GM19324 (cell line): Measurements from ENCODE around the gene NSMCE1.

Experiments used
- ATAC-seq: cut with Tn5 transposase; IDR thresholded peaks from one replicate; pipeline ENCODE4 v1.9.1; 2021; ENCODE audit warnings: mild to moderate bottlenecking, moderate library complexity; ENCODE audit not compliant: unreplicated experiment, low FRiP score

NSMCE1 gene

DNA sequence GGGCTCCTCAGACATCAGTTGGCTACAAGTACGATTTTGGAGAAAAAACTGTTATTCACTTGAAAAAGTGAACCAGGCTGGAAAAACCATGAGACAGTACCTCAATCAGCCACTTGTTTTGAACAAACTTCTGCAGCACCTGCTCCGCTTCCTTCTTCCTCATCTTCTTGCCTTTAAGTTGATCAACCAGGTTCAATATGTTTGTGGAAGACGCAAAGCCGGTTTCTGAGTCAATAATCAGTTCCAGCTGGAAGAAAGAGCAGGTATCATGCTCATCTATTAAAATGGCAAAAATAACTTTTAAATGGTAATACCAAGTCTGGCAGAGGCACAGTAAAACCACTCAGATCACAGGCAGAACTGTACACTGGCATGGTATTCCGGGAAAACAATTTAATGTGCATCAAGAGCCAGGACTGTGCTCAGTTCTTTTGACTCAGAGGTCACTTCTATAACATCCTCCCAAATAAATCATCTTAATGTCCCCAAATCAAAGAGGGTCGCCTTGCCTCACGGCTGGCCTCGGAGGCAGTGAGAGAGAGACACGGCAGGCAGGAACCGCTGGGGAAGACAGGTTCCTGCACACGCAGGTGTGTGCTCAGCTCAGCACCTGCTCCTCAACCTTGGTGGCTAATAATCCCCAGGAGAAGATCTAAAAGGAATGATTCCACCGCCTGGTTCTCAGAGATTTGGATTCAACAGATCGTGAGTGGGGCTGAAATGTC is 35.5 kb downstream of the NSMCE1 start:
- no peak for ATAC-seq

DNA sequence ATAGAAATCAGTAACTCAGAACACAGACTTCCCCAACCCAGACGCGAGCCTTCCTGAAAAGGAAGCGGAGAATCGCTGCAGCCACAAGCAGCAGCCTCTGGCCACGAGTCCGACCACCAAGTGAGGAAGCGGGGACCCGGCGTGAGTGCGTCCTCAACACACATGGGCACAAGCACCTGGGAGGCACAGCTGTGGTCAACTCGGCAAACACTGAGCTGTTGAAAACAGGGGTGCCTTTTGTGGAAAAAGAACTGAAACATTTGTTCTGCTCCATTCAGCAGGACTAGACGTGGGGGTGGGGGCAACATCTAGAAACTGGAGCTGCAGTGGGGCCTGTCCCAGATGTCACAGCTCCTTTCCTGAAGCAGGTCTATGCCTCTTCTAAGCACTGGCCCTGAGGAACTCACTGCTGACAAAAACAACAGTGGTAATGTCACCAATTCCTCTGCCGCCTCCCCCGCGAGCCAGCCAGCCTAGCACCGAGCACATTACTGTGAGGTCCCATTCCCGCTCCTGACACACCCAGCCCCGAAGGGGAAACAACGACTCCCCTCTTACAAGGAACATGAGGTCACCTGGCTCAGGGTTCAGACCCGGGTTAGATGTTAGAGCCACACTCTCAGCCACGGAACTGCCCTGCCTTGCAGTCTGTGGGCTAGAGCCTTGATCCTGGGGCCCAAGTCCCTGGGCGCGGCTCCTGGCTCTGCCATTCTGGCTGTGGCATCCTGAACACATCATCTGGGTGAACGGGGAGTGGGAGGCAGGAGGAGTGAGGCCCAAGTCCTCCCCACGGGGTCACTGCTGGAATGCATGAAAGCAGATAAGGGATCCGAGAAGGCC is 36.3 kb downstream of the NSMCE1 start:
- ATAC-seq, result no peak

DNA sequence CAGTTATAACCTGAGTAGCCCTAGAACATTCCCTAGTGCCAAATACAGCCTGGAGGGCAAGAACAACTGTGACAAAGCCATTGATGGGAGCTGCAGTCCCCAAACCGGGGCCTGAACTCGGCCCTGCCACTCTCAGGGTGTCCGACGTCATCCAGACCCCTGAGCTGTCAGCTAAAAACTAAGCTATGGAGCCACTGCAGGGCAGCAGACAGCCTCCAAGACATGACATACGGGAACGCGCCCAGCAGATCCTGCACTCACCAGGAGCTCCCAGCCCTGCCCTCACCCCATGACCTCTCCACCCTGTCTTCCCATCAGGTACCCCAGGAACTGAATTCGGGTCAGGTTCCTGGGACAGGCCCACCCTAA is 36.9 kb downstream of the NSMCE1 start:
- no peak for ATAC-seq

DNA sequence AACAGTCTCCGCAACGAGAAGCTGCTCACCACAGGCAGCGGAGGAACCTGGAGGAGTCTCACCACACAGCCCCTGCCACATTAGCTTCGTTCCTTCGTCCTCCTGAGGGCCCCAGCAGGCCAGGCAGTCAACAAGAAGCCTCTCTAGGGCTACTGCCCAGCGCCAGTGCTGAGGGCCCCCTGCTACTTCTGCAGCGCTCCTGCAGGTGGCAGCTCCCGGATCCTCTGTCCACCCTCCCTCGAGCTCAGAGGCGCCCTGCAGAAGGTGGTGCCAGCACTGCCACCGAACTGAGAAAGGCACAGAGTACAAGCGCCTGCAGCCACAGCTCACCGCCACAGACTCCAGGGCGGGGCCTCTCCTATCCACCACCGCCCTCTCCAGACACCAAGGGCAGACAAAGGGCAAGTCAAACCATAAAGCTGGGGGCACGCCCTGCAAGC is 38.0 kb downstream of the NSMCE1 start:
- no peak for ATAC-seq

DNA sequence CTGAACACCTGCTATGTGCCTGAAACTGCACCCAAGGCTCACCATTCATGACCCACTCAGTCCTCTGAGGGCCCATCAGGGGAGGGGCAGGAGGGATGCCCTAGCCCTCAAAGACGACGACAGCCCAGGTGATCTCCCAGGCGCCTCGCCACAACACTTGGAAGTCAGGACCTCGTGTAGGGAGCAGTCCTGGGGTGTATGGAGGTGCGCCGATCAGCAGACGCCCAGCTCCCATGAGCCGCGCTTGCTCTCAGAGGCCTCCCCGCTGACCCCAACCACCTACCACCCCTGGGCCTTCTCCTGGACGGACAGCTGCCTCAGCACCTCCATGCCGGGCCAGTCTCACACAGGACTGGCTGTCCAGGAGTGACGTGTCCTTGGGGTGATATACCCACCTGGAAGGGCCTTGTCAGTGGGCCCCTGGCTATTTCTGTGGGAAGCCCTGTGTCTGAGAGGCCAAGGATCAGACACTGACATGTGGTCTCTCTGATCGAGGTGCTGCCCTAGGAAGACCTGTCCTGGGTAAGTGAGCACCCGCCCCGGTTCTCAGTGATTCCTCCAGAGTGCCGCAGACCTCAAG is 38.6 kb downstream of the NSMCE1 start:
- ATAC-seq, result no peak

DNA sequence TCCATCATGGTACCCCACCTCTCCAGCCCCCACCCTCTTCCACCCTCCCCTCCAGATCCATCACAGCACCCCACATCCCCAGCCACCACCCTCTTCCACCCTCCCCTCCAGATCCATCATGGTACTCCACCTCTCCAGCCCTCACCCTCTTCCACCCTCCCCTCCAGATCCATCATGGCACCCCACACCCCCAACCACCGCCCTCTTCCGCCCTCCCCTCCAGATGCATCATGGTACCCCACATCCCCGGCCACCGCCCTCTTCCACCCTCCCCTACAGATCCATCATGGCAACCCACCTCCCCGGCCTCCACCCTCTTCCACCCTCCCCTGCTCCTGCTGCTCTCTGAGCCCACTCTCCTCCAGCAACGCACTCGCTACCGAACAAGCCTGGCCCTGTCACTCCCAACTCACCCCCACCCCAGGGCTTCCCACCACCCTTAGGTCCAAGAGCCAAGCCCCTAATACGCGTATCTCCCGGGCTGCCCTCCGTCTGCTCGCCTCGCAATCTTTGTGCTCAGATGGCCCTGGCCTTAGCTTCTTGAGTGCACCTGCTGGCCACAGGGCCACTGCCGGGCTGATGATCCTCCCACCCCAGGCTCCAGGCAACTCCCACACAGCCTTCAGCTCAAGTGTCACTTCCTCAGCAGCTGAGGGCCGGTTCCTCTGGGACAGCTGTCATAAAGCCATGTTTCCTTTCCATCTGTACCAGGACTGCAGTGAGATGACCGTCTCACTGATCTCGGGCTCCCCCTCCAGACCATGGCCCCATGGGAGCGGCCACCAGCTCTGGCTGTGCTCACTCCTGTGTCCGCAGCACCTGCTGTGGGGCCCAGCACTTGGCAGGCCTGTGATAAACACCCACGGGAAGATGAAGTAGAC is 39.7 kb downstream of the NSMCE1 start:
- no peak for ATAC-seq

DNA sequence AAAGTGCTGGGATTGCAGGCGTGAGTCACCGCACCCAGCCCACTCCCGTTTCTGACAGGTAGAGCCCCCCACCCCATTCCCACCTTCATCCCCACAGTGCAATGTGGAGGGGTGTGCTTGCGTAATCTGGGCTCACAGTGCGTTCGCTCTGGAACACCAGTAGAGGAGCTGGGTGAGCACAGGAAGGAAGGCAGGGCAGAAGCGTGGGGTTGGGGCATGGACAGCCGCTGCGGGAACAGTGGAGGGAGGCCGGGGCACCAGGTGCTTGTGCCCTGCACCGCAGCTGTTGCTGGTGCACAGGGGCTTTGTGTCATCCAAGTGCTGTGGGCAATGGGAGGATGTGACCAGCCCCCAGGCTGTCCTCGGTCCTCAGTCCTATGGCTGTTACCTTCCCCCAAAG is 40.5 kb downstream of the NSMCE1 start:
- ATAC-seq, result no peak

DNA sequence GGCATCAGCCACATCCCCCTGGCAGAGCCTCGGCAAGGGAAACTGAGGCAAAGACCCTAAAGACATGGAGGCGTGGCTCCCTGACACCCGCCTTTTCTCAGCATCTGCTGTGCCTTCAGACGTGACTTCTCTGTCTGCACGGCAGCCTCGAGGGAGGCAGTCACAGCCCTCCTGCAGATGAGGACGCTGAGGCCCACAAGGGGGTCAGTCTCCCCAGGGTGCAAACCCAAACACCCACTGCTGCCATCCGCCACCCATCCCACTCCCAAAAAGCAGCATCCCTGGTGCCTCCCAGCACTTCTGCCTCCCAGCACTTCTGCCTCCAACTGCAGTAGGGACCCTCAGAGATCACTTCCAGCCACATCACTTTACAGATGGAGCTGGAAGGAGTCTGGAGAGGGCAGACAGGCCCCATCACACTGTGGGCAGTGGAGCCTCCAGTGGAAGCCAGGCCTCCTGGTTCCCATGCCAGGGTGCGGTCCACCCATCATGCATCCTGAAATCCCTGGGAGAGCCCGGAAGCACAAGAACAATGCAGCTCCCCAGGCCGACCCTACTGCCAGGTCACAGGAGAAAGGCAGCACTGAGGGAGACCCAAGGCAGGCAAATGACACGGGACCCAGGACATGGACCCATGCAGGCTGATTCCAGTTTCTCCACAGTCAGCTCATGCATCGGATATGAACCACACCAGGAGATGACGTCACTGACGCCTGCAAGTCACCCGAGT is 41.4 kb downstream of the NSMCE1 start:
- ATAC-seq, result no peak

DNA sequence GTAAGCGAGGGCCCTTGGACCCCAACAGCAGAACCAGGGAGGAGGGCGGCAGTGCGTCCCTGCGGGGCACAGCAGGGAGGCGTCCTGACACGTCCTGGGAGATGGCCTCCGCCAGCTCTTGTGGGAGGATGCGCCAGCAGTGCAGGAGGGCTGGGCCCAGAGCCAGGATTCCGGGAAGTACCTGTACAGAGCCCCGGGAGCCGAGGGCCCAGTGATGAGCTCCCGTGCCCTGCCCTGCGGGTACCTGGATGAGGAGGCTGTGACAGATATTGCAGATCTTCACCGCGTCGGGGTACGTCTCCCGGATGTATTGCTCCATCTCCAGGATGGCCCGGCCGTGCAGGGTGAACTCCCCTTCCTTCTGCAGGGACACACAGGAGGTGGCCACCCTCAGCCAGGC is 42.1 kb downstream of the NSMCE1 start:
- no peak for ATAC-seq

DNA sequence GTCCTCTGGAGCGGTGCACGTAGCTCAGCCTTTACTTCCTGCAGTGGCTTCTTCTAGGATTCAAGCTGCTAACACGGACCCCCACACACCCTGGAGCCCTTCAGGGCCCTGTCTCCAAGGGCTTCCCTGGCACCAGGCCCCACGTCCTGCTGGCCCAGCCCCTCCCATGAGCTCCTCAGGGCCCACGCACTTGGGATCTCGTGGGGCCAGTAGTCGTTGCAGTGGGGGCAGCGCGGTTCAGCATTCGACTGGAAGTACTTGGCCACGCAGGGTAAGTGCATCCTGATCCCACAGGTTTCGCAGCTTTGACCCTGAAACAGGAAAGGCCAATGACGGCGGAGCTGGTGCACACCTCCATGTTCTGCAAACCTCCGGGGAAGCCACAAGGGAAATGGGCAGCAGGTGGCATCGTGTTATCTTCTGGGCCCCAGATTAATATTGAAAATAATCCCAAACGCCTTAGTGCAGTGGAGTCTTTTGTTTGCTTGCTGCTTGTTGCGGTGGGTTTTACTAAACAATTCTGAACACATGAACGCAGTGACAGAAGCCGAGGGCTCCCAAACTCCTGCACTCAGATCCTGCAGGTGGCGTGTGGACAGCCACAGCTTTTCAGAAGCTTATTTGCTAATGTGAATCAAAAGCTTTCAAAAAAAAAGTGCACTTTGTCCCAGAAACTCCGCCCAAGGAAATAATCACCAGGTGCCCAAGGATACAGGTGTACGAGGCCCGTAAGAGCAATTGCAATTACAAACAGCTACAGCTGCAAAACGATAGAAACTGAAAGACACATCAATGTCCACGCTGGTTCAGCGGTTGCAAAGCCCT is 42.8 kb downstream of the NSMCE1 start:
- no peak for ATAC-seq

DNA sequence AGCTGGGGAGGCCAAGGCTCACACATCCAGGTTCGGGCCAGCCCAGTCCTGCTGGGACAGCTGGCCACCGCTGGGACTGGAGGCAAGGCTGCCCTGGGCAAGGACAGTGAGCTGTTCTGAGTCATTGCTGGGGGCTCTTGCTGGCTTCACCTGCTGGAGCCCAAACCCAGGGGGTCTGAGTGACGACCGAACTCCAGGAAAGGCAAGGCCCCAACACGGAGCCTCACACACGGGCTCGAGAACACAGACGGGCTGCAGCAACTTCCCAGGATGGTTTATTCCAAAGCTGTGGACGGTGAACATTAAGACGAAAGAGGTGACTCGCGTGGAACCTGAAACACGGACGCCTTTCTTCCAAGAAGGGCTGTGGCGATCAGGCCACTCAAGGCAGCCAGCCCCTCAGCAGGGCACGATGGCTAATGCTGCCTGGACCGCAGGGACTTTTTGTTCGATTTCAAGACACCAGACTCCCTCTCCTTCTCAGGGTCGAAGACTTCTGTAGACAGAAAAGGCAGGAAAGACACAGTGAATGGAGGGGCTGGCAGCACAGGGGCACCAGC is 43.8 kb downstream of the NSMCE1 start:
- ATAC-seq, result no peak

DNA sequence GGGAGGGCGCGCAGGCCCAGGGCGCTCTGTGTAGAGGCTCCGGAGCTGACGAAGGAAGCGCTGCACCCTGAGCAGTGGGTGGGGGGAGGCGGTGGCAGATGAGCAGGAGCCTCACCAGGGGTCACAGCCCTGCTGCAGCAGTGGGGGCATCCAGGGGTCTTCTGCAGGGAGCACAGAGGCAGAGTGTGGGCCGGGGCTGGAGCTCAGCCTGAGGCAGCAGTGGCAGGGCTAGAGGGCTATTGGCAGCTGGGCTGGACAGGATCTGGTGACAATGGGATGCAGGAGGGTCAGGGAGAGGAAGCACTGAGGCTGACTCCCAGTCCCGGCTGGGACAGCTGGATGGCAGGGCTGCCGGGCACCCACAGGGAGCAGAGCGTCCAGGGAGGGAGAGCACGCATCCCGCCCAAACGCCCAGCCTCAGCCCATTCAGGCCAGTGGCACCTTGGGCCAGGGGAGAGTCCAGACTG is 44.3 kb downstream of the NSMCE1 start:
- no peak for ATAC-seq

DNA sequence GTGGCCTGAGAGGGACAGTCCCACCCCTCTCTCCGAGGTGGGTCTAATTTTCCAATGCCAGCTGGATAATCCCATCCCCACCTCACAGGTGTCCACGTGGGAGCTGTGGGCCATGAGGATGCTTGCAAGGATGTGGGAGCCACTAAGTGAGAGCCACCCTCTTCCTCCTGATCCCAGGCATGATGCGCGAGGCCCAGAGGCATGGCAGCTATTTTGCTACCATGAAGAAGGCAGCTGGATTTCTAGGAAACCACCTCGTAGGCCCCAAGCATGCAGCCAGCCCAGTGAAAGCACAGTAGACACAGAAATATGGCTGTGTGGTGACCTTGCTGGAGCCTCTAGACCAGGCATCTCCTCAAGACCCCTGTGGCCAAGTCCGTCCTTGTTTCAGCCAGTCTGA is 44.9 kb downstream of the NSMCE1 start:
- no peak for ATAC-seq

DNA sequence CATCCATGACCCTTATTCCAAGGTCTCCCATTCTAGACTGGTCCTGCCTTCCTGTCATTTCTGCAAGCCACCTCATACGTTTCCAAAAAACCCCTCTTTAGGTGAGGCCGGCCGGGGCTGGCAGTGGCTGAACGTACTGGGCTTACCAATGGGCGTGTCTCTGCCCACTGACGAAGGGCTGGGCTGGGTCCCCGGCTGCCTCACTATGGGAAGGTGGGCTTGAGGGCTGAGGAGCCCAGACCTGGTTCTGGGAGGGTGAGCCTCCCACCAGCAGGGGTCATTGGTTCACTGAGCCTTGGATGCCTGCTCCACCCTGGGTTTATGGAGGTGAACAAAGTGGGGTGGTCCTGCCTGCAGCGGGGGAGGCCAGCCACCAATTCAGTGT is 45.4 kb downstream of the NSMCE1 start:
- ATAC-seq, result no peak

DNA sequence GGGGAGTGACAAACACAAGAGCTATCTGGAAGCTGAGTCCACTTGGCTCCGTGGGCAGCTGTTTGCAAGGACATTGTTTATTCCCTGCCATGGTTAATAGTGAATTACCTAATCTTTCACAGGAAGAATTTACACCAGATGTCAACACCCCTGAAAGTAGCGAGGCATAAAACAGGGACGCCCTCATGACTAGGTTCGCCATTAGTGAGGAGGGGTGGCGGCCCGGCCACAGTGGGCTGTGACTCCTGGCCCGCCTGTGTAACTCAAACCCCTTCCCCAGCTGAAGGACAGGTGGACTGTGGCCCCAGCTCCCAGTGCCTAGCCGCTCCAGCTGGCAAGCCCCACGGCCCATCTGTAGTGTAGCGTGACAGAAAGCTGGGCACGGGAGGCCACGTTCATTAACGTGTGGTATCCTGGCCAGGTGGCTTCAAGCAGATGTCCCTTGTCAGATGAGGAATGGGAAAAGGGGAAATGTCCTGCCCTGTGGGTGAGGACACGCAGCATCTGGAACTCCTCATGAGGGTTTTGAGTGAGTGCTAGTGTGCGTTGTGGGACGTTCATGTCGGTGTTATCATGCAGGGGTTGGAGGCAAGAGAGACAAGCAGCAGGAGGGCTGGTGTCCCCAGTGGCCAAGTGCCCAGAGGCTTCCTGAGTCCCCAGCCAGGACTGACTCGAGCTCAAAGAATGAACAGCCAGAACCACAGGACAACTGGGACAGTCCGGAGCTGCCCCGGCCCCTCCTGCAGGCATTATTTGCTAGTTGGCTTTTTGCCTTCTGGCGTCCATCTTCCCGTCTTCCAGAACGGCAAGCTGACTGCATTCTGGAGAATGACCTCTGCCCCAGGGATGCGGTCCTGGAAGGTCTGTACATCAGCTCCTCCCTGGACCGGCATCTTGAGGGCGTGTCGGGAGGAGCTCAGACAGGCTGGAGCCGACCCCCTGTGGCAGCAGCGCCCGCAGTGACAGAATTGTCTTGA is 46.0 kb downstream of the NSMCE1 start:
- no peak for ATAC-seq

DNA sequence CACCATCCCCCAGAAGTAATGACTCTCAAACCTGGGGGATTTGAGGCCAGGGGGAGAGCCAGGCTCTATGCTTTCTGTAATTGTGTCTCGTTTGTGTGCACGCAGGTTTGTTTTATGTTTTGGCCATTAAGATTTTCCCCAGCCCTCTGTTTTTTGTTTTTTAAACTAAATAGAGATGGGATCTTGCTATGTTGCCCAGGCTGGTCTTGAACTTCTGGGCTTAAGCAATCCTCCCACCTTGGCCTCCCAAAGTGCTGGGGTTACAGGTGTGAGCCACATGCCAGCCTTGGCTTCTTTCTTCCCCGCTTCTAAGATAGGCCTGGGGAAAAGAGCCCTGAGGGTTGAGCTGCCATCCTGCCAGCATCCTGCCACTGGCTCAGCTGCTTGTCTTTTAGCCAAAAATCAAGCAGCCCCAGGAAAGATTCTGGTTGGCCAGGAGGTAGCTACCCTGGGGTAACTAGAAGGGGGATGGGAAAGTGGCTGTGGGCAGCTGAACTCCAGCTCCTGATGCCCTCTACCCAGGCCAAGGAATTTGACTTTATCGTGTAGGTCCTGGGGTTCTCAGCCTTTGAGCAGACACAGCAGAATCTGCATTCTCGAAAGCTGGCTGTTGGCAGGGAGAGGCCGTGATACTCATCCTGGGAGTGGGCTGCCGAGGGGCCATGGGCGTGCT is 46.9 kb downstream of the NSMCE1 start:
- ATAC-seq, result no peak

DNA sequence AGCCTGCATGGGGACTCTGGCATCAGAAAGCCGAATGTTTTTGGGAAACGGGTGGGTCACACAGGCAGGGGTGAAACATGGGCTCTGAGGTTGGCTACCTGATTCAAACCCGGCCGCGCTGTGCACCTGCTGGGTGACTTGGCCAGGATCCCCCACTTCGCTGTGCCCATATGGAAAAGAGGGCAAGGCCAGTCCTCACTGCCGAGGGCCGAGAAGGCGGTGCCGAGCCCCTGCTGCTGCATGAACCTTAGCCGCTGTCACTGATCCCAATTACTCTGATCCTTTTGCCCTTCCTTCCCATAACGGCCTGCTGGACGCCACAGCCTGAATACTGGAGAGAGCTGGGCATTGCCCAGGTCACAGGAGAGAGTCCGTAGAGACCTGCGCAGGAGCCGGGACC is 47.6 kb downstream of the NSMCE1 start:
- ATAC-seq, result no peak
